DMS79 treated with DMSO at 0.1 percent for 48 hours (cell line): Measurements from ENCODE around the gene UPF2.
"Not testable (repeated sequence)": the region's sequence is repeated elsewhere in the genome, so short reads cannot be mapped to it uniquely, and the experiment has no call there.

Experiments
- DNase-seq: peaks from one replicate; lab custom pipeline; 2025; lab: John Stamatoyannopoulos, UW

UPF2 gene

GRCh38 chr10:12042797-12043651, at the start of gene UPF2:
UPF2 (minus strand) TSS chr10:12042809; CDS start chr10:12035423, 7,386 bp downstream.
- peak; percentile 88 for DNase-seq

DNA sequence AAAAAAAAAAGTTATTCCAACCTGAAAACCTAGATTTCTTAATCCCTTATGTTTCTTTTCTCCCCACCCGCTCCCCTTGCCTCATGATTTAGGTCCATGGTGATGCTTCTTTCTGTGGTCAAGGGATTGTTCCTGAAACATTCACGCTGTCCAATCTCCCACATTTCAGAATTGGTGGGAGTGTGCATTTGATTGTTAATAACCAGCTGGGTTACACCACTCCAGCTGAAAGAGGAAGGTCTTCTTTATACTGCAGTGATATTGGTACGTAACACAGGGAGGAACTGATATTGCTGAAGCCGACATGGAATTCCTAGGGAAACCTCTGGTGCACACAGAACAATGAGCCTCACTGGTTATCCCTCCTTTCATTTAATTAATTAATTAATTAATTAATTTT, 48.8 kb upstream of the UPF2 start:
- DNase-seq = no peak

DNA sequence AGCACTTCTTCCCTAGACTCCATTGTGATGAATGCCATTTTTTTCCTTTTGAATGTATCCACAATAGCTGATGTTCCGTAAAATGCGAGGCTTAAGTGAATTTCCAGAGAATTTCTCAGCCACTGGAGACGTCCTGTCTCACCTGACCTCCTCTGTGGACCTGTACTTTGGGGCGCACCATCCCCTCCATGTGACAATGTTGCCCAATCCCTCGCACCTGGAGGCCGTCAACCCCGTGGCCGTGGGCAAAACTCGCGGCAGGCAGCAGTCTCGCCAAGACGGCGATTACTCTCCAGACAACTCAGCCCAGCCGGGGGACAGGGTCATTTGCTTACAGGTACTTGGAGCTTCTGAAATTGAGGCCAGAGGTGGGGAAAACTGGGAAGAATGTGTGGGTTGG, 46.3 kb upstream of the UPF2 start:
- DNase-seq = no peak

DNA sequence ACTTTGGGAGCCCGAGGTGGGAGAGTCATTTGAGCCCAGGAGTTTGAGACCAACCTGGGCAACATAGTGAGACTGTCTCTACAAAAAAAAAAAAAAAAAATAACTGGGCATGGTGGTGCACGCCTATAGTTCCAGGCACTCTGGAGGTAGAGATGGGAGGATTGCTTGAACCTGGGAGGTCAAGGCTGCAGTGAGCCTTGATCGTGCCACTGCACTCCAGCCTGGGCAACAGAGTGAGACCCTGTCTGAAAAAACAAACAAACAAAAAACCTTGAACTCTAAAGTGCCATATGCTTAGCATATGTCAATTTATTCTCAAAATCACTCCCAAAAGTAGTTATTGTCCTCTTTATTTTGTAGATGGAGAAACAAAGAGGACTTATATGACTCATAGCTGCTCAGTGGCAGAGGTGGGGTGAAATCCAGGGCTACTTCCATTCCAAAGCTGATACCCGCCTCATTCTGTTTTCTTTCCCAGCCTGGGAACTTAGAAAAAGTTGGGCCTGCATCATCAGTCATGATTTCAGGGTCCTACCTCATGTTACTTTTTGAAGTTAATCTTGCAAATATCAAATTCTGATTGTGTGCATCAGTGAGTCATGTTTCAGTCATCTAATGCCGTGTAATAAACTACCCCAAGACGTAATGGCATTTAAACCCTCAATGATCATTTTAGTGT, 39.4 kb upstream of the UPF2 start:
- no peak for DNase-seq

GRCh38 chr10:12081470-12081869, 38.9 kb upstream of the UPF2 start:
- no peak for DNase-seq

- no peak for DNase-seq
Observed at GRCh38 chr10:12077580-12078180, 35.1 kb upstream of the UPF2 start.

DNA sequence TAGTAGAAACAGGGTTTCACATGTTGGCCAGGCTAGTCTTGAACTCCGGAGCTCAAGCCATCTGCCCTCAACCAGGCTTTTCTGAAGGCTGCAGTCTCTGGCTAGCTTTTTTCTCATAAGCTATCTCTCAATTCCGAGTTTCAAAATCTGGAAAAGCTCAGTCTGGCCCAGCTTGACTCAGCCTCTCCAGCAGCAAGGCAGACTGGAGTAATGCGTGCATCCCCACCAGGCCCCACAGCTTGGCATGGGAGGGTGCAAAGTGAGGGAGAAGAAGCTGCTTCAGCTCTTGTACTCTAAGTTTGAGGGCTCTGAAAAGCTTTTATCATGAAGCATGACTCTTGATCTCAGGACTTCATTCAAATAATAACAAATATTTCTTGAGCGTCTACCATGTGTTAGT, 30.9 kb upstream of the UPF2 start:
- no peak for DNase-seq

DNA sequence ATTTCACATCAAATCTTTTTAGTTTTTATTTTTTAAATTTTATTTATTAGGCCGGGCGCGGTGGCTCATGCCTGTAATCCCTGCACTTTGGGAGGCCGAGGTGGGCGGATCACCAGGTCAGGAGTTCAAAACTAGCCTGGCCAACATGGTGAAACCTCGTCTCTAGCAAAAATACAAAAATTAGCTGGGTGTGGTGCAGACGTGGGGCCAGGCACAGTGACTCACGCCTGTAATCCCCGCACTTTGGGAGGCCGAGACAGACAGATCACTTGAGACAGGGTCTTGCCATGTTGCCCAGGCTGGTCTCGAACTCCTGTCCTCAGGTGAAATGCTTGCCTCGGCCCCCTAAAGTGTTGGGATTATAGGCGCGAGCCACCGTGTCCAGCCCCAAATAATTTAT, 28.8 kb upstream of the UPF2 start:
- not testable (repeated sequence) for DNase-seq

DNA sequence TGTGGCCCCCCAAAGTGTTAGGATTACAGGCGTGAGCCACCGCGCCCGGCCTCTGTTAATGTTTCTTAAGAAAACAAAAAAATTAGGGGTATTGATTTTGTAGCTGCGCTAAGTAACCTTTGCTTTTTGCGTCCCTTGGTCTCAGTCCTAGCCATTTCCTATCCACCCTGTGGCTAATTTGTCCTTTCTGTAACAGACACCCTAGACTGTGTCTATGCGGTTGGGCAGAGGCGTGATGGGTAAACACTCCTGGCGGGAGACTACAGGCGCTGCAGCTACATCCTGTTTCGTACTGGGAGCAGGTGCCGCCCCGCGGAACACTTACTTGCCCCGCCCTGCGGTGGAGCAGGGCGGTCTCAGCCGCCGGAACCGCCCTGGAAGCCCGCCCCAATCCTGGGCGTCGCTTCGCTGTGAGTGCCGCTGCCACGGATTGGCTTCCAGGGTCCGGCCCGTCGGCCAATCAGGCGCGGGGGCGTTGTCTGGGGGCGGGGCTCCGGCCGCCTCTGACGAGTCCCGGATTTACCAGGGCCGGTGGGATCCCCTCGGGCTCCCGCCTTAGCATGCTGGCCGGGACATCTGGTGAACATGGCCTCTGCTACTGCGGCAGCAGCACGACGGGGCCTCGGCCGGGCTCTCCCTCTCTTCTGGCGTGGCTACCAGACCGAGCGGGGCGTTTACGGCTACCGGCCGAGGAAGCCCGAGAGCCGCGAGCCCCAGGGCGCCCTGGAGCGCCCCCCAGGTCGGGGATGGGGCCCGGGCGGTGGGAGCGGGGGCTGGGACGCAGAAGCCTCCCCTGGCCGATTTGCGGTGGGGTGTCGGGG, 26.1 kb upstream of the UPF2 start, which contains the start of gene DHTKD1:
Gene DHTKD1 (plus strand): TSS at position 506 of the 821 bp plus-strand sequence. CDS start 80 bp downstream, at position 586.
- DNase-seq = peak; percentile 82

- no peak for DNase-seq
Observed at GRCh38 chr10:12067336-12067735, 24.7 kb upstream of the UPF2 start.

- no peak for DNase-seq
Observed at GRCh38 chr10:12063483-12063818, 20.8 kb upstream of the UPF2 start.

- DNase-seq = no peak
Observed at GRCh38 chr10:12062754-12063482, 20.3 kb upstream of the UPF2 start.

DNA sequence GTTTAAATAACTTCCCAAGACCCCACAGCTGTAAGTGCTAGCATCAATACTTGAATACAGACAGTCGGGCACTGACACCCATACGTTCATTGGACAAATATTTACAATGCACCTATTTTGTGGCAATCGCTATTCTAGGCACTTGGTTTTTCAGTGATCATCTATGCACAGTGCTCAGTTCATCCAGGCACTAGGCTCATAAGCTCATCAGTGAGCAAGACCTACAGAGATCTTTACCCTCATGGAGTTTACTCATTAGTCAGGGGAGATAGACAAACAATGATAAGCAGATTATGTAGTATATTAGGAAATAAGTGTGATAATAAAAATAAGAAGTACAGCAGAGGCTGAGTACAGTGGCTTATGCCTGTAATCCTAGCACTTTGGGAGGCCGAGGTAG, 18.5 kb upstream of the UPF2 start:
- DNase-seq = no peak

DNA sequence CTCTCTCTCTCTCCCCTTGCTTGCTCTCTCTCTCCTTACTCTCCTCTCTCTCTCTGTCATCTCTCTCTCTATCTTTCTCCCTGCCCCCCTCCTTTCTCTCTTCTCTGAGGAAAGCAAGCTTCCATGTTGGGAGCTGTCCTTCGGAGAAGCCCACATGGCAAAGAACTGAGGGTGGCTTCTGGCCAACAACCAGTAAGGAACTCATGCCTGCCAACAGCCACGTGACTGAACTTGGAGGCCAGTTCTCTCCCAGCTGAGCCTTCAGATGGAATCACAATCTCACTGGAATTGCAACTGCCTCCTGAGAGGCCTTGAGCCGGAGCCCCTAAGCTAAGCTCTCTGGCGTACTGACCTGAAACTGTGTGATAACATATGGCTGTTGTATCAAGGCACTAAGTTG, 14.1 kb upstream of the UPF2 start:
- no peak for DNase-seq

- no peak for DNase-seq
Observed at GRCh38 chr10:12055732-12056131, 13.1 kb upstream of the UPF2 start.

DNA sequence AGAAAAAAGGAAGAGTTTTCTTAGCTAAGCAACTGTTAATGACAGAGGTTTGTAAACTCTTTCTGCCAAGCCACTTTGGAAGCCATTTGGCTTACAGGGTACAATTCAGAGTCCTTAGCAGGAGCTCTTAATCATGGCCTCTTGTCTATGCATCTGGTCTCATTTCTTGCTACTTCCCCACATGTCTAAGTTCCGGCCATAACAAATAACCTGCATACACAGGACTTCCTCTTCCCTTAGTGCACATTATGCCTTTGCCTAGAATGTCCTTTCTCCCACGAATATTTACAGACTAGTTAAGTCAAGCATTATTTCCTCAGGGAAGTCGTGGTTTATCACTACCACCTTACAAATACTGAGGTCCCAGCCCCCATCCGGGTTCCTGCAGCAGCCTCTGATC, 8.6 kb upstream of the UPF2 start:
- DNase-seq = peak; percentile 30

GRCh38 chr10:12050528-12050927, 7.9 kb upstream of the UPF2 start:
- DNase-seq = peak; percentile 88

- no peak for DNase-seq
Observed at GRCh38 chr10:12048547-12048946, 5.9 kb upstream of the UPF2 start.

GRCh38 chr10:12045596-12045995, 3.0 kb upstream of the UPF2 start:
- DNase-seq = no peak

GRCh38 chr10:12042409-12042796, 206 bp downstream of the UPF2 start:
- DNase-seq = no peak

GRCh38 chr10:12041766-12042408, 722 bp downstream of the UPF2 start:
- DNase-seq = no peak
